Measurements from ENCODE around the gene SPAG8.

Gene SPAG8

GRCh38 chr9:35836595-35836994 is 24.5 kb upstream of the SPAG8 start:
- no peak for DNase-seq

- no peak for DNase-seq
Observed at GRCh38 chr9:35835766-35836165, 23.7 kb upstream of the SPAG8 start.

- DNase-seq = no peak
Observed at GRCh38 chr9:35835216-35835632, 23.2 kb upstream of the SPAG8 start.

GRCh38 chr9:35834260-35835215 is 22.5 kb upstream of the SPAG8 start:
- no peak for DNase-seq

GRCh38 chr9:35832814-35833213 is 20.8 kb upstream of the SPAG8 start:
- no peak for DNase-seq

GRCh38 chr9:35831040-35831439 is 19.0 kb upstream of the SPAG8 start:
- DNase-seq = no peak

- DNase-seq = no peak
Observed at GRCh38 chr9:35829764-35830096, 17.7 kb upstream of the SPAG8 start.

- DNase-seq = peak; percentile 58
Observed at GRCh38 chr9:35829084-35829763, 17.2 kb upstream of the SPAG8 start, which contains the start of gene TMEM8B. Gene TMEM8B, plus strand, starts transcription at chr9:35829228. Its CDS starts 220 bp downstream, at chr9:35829448.

GRCh38 chr9:35828716-35829083 is 16.6 kb upstream of the SPAG8 start, which contains the start of gene FAM221B:
Gene FAM221B, minus strand, starts transcription at chr9:35828732. Its CDS starts 2,571 bp downstream, at chr9:35826161.
- DNase-seq = no peak

- no peak for DNase-seq
Observed at GRCh38 chr9:35827486-35827885, 15.4 kb upstream of the SPAG8 start.

- DNase-seq = peak; percentile 24
Observed at GRCh38 chr9:35826071-35826701, 14.1 kb upstream of the SPAG8 start.

- no peak for DNase-seq
Observed at GRCh38 chr9:35822926-35823325, 10.9 kb upstream of the SPAG8 start.

- peak; percentile 48 for DNase-seq
Observed at GRCh38 chr9:35820076-35820475, 8.0 kb upstream of the SPAG8 start.

GRCh38 chr9:35818341-35818740 is 6.3 kb upstream of the SPAG8 start:
- DNase-seq = no peak

GRCh38 chr9:35816708-35817107 is 4.6 kb upstream of the SPAG8 start:
- DNase-seq = no peak

- peak; percentile 93 for DNase-seq
Observed at GRCh38 chr9:35814841-35815543, 2.9 kb upstream of the SPAG8 start, which contains the start of gene HINT2. Gene HINT2, minus strand, starts transcription at chr9:35815042. Its CDS starts 63 bp downstream, at chr9:35814979.

GRCh38 chr9:35814106-35814840 is 2.2 kb upstream of the SPAG8 start:
- DNase-seq = peak; percentile 24

GRCh38 chr9:35813434-35814105 is 1.5 kb upstream of the SPAG8 start:
- no peak for DNase-seq

GRCh38 chr9:35811381-35812024 is 559 bp downstream of the SPAG8 start:
- DNase-seq = no peak

GRCh38 chr9:35810122-35810521 is 1.9 kb downstream of the SPAG8 start:
- DNase-seq = no peak

GRCh38 chr9:35808433-35808832 is 3.6 kb downstream of the SPAG8 start:
- DNase-seq = no peak
